ENCODE results near the gene MITF. TPM values are rescaled to one million over a fixed set of nuclear protein-coding genes. Genes with fewer than 3 reads are reported as not detected.

MITF gene
- total RNA-seq, 4 donors from 2014 or later = 19.4 to 35.3 (median 21.7) TPM

DNA sequence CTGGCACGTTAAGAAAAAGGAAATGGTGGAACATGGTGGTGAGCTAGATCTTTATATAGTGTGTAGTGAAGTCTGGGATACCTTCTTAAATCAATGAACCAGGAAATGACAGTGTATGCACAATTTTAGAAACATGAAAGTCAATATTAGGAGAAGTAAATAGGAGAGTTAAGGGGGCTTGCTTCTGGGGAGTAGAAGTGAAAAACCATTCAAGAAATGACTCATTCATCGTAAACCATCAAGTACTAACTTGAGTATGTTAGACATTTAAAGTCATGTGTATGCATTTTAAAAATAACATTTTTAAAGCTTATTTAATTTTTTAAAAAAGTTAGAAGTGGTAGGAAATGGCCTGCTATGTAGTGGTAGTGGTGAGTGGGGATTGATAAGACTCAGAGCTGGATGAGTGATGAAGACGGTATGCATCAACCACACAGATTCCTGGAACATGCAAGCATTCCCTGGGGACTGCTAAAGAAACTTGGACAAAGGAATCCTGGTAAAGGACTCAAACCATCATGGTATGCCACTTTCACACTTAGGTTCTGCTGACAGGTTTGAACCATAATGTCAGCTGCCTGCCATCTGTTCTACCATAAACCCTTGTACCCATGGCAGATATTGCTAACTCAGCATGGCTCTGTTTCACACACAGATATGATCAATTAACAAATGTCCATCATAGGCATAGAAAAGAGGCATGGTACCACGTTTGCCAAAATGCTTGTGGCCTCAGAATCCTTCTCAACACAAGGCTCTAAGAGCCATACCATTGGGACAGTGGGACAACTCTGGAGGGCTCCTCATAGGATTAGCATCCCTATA, 28.9 kb upstream of the MITF start:
- DNase-seq (ENCODE audit: low spot score in 2 of 2) = no peak
- WGBS = 73% methylated on average over 4 of the region's 4 CpGs
- TF ChIP-seq POLR2A (IDR thresholded peaks at IDR 0.05) (no peak), POLR2AphosphoS5 (IDR thresholded peaks at IDR 0.05) (no peak), EP300 (IDR thresholded peaks at IDR 0.05) (no peak)
- TF ChIP-seq, protein P1, sequence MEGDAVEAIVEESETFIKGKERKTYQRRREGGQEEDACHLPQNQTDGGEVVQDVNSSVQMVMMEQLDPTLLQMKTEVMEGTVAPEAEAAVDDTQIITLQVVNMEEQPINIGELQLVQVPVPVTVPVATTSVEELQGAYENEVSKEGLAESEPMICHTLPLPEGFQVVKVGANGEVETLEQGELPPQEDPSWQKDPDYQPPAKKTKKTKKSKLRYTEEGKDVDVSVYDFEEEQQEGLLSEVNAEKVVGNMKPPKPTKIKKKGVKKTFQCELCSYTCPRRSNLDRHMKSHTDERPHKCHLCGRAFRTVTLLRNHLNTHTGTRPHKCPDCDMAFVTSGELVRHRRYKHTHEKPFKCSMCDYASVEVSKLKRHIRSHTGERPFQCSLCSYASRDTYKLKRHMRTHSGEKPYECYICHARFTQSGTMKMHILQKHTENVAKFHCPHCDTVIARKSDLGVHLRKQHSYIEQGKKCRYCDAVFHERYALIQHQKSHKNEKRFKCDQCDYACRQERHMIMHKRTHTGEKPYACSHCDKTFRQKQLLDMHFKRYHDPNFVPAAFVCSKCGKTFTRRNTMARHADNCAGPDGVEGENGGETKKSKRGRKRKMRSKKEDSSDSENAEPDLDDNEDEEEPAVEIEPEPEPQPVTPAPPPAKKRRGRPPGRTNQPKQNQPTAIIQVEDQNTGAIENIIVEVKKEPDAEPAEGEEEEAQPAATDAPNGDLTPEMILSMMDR (IDR thresholded peaks at IDR 0.05) = no peak
- Histone ChIP-seq H3K4me1 (no peaks in the 10 kb centered on the region), H3K36me3 (no peaks in the 10 kb centered on the region), H3K27me3 (no peaks in the 10 kb centered on the region), H3K27ac (no peak overlapping the region), H3K9me3 (no peaks in the 10 kb centered on the region), H3K4me3 (no peak overlapping the region)

DNA sequence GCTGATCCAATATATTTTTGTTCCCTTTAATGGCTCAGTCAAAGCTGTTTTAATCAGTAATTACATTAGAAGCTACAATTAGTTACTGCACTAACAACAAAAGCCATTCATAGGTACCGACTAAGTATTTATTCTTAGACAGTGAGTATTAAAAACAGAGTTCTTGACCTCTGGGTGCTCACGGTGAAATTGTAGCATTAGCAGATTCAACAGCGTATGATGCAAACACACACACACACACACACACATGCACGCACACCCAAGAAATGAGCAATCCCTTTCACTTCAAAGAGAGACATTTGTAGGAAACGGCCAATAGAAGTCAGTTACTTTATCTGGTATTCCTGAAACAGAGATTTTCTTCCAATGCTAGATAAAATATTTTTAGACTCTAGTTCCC, 27.0 kb upstream of the MITF start:
- 52% methylated on average over 5 of the region's 5 CpGs for WGBS
- no peak overlapping the region for H3K4me3 ChIP-seq
- no peaks in the 10 kb centered on the region for H3K4me1 ChIP-seq
- no peak for DNase-seq (ENCODE audit: low spot score in 2 of 2)
- H3K36me3 ChIP-seq = no peaks in the 10 kb centered on the region
- no peaks in the 10 kb centered on the region for H3K27me3 ChIP-seq
- no peak for TF ChIP-seq POLR2AphosphoS5 (IDR thresholded peaks at IDR 0.05)
- H3K9me3 ChIP-seq = no peaks in the 10 kb centered on the region
- no peak overlapping the region for H3K27ac ChIP-seq

DNA sequence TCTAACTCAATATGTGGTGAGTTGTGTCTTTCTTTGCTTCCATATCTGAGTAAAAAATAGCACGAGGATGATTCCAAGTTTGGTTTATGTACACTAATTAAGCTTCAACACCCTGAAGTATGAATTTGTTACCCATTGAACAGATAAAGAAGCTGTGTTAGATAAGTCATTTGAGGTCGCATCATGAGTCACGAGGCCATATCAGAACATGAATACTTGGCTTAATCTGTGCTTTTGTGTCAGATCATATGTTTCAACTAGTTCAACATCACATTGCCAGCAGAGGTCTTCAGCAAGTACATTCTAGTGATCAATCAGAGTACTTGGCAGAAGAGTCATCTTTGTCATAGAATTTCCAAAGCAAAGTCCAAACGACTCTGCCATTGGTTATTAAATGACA, 26.3 kb upstream of the MITF start:
- Histone ChIP-seq H3K27me3 (no peaks in the 10 kb centered on the region), H3K4me1 (no peaks in the 10 kb centered on the region), H3K36me3 (no peaks in the 10 kb centered on the region), H3K27ac (no peak overlapping the region), H3K9me3 (no peaks in the 10 kb centered on the region), H3K4me3 (no peak overlapping the region)
- 39% methylated on average over 4 of the region's 4 CpGs for WGBS
- no peak for TF ChIP-seq EP300 (IDR thresholded peaks at IDR 0.05)
- TF ChIP-seq, protein P1 (IDR thresholded peaks at IDR 0.05) = no peak
- no peak for DNase-seq (ENCODE audit: low spot score in 2 of 2)

DNA sequence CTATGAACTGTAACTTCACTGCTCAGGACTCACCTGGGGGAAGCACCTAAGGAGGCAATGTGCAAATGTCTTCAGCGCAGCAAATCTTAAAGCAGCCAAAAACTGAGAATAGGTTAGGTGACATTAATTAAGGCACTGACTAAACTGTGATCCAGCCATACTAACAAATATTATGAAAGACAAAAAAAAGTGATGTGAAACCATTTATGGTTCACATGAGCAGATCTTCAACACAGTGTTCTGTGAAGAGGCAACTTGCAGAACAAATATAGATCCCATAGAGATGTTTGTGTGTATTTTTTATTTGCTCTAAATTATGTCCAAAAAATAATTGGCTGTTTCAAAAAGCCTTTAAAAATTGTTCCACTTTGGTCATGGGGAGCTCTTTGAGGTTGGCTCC, 24.1 kb upstream of the MITF start:
- Histone ChIP-seq H3K4me1 (no peaks in the 10 kb centered on the region), H3K27ac (no peak overlapping the region), H3K36me3 (no peaks in the 10 kb centered on the region), H3K4me3 (no peak overlapping the region), H3K27me3 (no peaks in the 10 kb centered on the region), H3K9me3 (no peaks in the 10 kb centered on the region)
- 88% methylated on average over 1 of the region's 1 CpG for WGBS
- no peak for TF ChIP-seq POLR2AphosphoS5 (IDR thresholded peaks at IDR 0.05)
- no peak for TF ChIP-seq POLR2A (IDR thresholded peaks at IDR 0.05)
- no peak for TF ChIP-seq EP300 (IDR thresholded peaks at IDR 0.05)
- TF ChIP-seq, protein P1 (IDR thresholded peaks at IDR 0.05) = no peak
- no peak for DNase-seq (ENCODE audit: low spot score in 2 of 2)

DNA sequence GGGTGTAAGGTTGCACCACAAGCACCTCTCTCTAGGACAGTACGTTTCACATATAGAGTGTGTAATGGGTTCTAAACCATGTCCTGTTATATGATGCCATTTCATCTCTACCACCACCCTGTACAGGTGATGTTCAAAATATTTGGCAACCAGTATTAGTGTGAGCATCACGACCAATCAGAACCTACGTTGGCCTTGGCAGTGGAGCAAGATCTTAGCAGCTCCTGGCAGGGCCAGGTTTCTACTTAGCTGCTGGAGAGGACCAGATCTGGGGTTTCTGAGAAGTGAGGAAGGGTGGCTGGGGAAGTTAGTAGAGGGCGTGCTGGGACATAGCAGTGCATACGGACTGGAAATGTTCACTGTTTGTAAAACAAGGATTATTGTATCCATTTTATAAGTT, 23.1 kb upstream of the MITF start:
- DNase-seq (ENCODE audit: low spot score in 2 of 2) = no peak
- TF ChIP-seq EP300 (IDR thresholded peaks at IDR 0.05) (no peak), POLR2AphosphoS5 (IDR thresholded peaks at IDR 0.05) (no peak), POLR2A (IDR thresholded peaks at IDR 0.05) (no peak)
- TF ChIP-seq, protein P1 (IDR thresholded peaks at IDR 0.05) = no peak
- Histone ChIP-seq H3K4me1 (no peaks in the 10 kb centered on the region), H3K9me3 (no peaks in the 10 kb centered on the region), H3K36me3 (no peaks in the 10 kb centered on the region), H3K4me3 (no peak overlapping the region), H3K27me3 (no peaks in the 10 kb centered on the region), H3K27ac (no peak overlapping the region)
- 69% methylated on average over 5 of the region's 5 CpGs for WGBS

Measured in suprapubic skin (tissue), 4 donors.